HEK293 (cell line): Measurements from ENCODE around the gene CARD11.

Source experiments
- CTCF ChIA-PET: fragments of 350-600 bp; formaldehyde crosslinking; extraction: SDS; loops from one replicate; lab custom pipeline; 2021; ENCODE audit warnings: antibody characterized with exemption; lab: Yijun Ruan, JAX
- POLR2A ChIA-PET: fragments of 300-600 bp; formaldehyde crosslinking; extraction: SDS; loops from one replicate; lab custom pipeline; 2020; ENCODE audit warnings: antibody characterized with exemption, inconsistent platforms; lab: Yijun Ruan, JAX
- H3K27ac ChIP-seq: fragments of 200-500 bp; sonication (Bioruptor generic); 2 replicates; pipeline ENCODE4 v1.5.1; 2014; ENCODE audit warnings: low read depth, low read length, control low read depth, inconsistent platforms; ENCODE audit errors: extremely low read depth
- H3K36me3 ChIP-seq, 2 experiments: fragments of 200-500 bp in 1 of 2; sonication (Bioruptor generic) in 1 of 2; 1 replicate in 1 of 2; 2 replicates in 1 of 2; pipeline ENCODE4 v1.5.1; 2014 to 2017; ENCODE audit warnings: inconsistent platforms in 2 of 2, low read length in 2 of 2; ENCODE audit not compliant: control insufficient read depth in 2 of 2, insufficient read depth in 1 of 2
- H3K4me1 ChIP-seq: fragments of 200-500 bp; sonication (Bioruptor generic); 2 replicates; pipeline ENCODE4 v1.5.1; 2014; ENCODE audit warnings: mild to moderate bottlenecking, low read length, inconsistent platforms; ENCODE audit not compliant: control insufficient read depth, insufficient read depth
- H3K4me3 ChIP-seq: 2 replicates; pipeline ENCODE4 v1.5.1; 2011; ENCODE audit warnings: low read depth, mild to moderate bottlenecking, control low read depth, low read length, moderate library complexity
- H3K9me3 ChIP-seq: fragments of 200-500 bp; sonication (Bioruptor generic); 2 replicates; pipeline ENCODE4 v1.5.1; 2014; ENCODE audit warnings: low read depth, low read length, inconsistent platforms; ENCODE audit not compliant: control insufficient read depth, insufficient read depth
- ATF2 ChIP-seq: fragments of 450-650 bp; formaldehyde crosslinking; IDR thresholded peaks from 2 replicates; pipeline ENCODE4 v1.5.1; 2016; ENCODE audit warnings: missing biosample characterization, missing genetic modification characterization, low read depth
- GLI2 ChIP-seq: fragments of 450-650 bp; formaldehyde crosslinking; IDR thresholded peaks from 2 replicates; pipeline ENCODE4; 2017; ENCODE audit warnings: missing biosample characterization, missing genetic modification characterization, low read depth, borderline replicate concordance
- GLI4 ChIP-seq: fragments of 450-650 bp; formaldehyde crosslinking; IDR thresholded peaks from 2 replicates; pipeline ENCODE4 v1.5.1; 2016; ENCODE audit warnings: missing biosample characterization, missing genetic modification characterization
- KLF7 ChIP-seq: fragments of 450-650 bp; formaldehyde crosslinking; IDR thresholded peaks from 2 replicates; pipeline ENCODE4 v1.5.1; 2016; ENCODE audit warnings: missing biosample characterization, missing genetic modification characterization, borderline replicate concordance
- SP2 ChIP-seq: fragments of 450-650 bp; formaldehyde crosslinking; IDR thresholded peaks from 2 replicates; pipeline ENCODE4 v1.5.1; 2016; ENCODE audit warnings: missing biosample characterization, missing genetic modification characterization
- SP3 ChIP-seq: fragments of 450-650 bp; formaldehyde crosslinking; IDR thresholded peaks from 2 replicates; pipeline ENCODE4 v1.5.1; 2016; ENCODE audit warnings: missing biosample characterization, missing genetic modification characterization
- ZBTB17 ChIP-seq: fragments of 450-650 bp; formaldehyde crosslinking; IDR thresholded peaks from 2 replicates; pipeline ENCODE4 v1.5.1; 2016; ENCODE audit warnings: missing biosample characterization, missing genetic modification characterization
- ZBTB21 ChIP-seq: fragments of 450-650 bp; formaldehyde crosslinking; IDR thresholded peaks from 2 replicates; pipeline ENCODE4 v1.5.1; 2017; ENCODE audit warnings: missing biosample characterization, missing genetic modification characterization
- ZBTB26 ChIP-seq: fragments of 450-650 bp; formaldehyde crosslinking; optimal IDR thresholded peaks from 2 replicates; pipeline ENCODE3; 2016; ENCODE audit warnings: missing biosample characterization, mild to moderate bottlenecking, missing genetic modification characterization
- ZBTB48 ChIP-seq: fragments of 450-650 bp; formaldehyde crosslinking; IDR thresholded peaks from 2 replicates; pipeline ENCODE4 v1.5.1; 2016; ENCODE audit warnings: missing biosample characterization, missing genetic modification characterization
- ZBTB49 ChIP-seq: fragments of 450-650 bp; formaldehyde crosslinking; IDR thresholded peaks from 2 replicates; pipeline ENCODE4 v1.5.1; 2016; ENCODE audit warnings: missing biosample characterization, missing genetic modification characterization, low read depth
- ZEB2 ChIP-seq: fragments of 450-650 bp; formaldehyde crosslinking; IDR thresholded peaks from 2 replicates; pipeline ENCODE4 v1.5.1; 2016; ENCODE audit warnings: missing biosample characterization, missing genetic modification characterization
- ZNF157 ChIP-seq: fragments of 450-650 bp; formaldehyde crosslinking; IDR thresholded peaks from 2 replicates; pipeline ENCODE4 v1.5.1; 2016; ENCODE audit warnings: missing biosample characterization, missing genetic modification characterization
- ZNF23 ChIP-seq: fragments of 450-650 bp; formaldehyde crosslinking; IDR thresholded peaks from 2 replicates; pipeline ENCODE4 v1.5.1; 2016; ENCODE audit warnings: missing biosample characterization, missing genetic modification characterization, borderline replicate concordance
- ZNF248 ChIP-seq: fragments of 450-650 bp; formaldehyde crosslinking; IDR thresholded peaks from 2 replicates; pipeline ENCODE4 v1.5.1; 2017; ENCODE audit warnings: missing biosample characterization, missing genetic modification characterization
- ZNF266 ChIP-seq: fragments of 450-650 bp; formaldehyde crosslinking; IDR thresholded peaks from 2 replicates; pipeline ENCODE4 v1.5.1; 2016; ENCODE audit warnings: missing biosample characterization, missing genetic modification characterization, low read depth
- ZNF302 ChIP-seq: fragments of 450-650 bp; formaldehyde crosslinking; IDR thresholded peaks from 2 replicates; pipeline ENCODE4 v1.5.1; 2016; ENCODE audit warnings: missing biosample characterization, missing genetic modification characterization, low read depth
- ZNF335 ChIP-seq: fragments of 450-650 bp; formaldehyde crosslinking; conservative IDR thresholded peaks from 2 replicates; pipeline ENCODE4 v1.5.1; 2016; ENCODE audit warnings: missing biosample characterization, missing genetic modification characterization
- ZNF398 ChIP-seq: fragments of 450-650 bp; formaldehyde crosslinking; IDR thresholded peaks from 2 replicates; pipeline ENCODE4 v1.5.1; 2017; ENCODE audit warnings: missing biosample characterization, missing genetic modification characterization
- ZNF473 ChIP-seq: fragments of 450-650 bp; formaldehyde crosslinking; IDR thresholded peaks from 2 replicates; pipeline ENCODE4 v1.5.1; 2017; ENCODE audit warnings: missing biosample characterization, missing genetic modification characterization
- ZNF549 ChIP-seq: fragments of 450-650 bp; IDR thresholded peaks from 2 replicates; pipeline ENCODE4 v1.5.1; 2018; ENCODE audit warnings: missing biosample characterization, missing genetic modification characterization, mild to moderate bottlenecking, inconsistent platforms, moderate library complexity
- ZNF580 ChIP-seq: fragments of 450-650 bp; formaldehyde crosslinking; IDR thresholded peaks from 2 replicates; pipeline ENCODE4 v1.5.1; 2016; ENCODE audit warnings: missing biosample characterization, missing genetic modification characterization
- ZNF621 ChIP-seq: fragments of 450-650 bp; formaldehyde crosslinking; IDR thresholded peaks from 2 replicates; pipeline ENCODE4 v1.5.1; 2017; ENCODE audit warnings: missing biosample characterization, missing genetic modification characterization
- ZNF664 ChIP-seq: fragments of 450-650 bp; formaldehyde crosslinking; IDR thresholded peaks from 2 replicates; pipeline ENCODE4 v1.5.1; 2016; ENCODE audit warnings: missing biosample characterization, missing genetic modification characterization
- ZNF670 ChIP-seq: fragments of 450-650 bp; formaldehyde crosslinking; IDR thresholded peaks from 2 replicates; pipeline ENCODE4 v1.5.1; 2016; ENCODE audit warnings: missing biosample characterization, missing genetic modification characterization, low read depth
- ZNF692 ChIP-seq: fragments of 450-650 bp; formaldehyde crosslinking; IDR thresholded peaks from 2 replicates; pipeline ENCODE4 v1.5.1; 2016; ENCODE audit warnings: missing biosample characterization, missing genetic modification characterization
- ZSCAN4 ChIP-seq: fragments of 450-650 bp; formaldehyde crosslinking; IDR thresholded peaks from 2 replicates; pipeline ENCODE4 v1.5.1; 2017; ENCODE audit warnings: missing biosample characterization, missing genetic modification characterization

CARD11 gene

GRCh38 chr7:2997014-2997413 is 46.7 kb downstream of the CARD11 start:
- Histone ChIP-seq H3K4me1 (no peaks in the 10 kb centered on the region), H3K36me3 (no peaks in the 10 kb centered on the region), H3K27ac (no peak overlapping the region), H3K9me3 (no peaks in the 10 kb centered on the region), H3K4me3 (no peak overlapping the region)
- ChIA-PET CTCF (interaction anchor here (0.7 kb wide), 3 partner anchors 96 to 1225 kb away, joined by 3 to 5 read pairs (median 4); no protein-coding TSS in a partner anchor), POLR2A (no interaction called here)
- no peak for TF ChIP-seq ZNF23 (tag by site-specific recombination)
- TF ChIP-seq ZNF266 (tag by site-specific recombination): no peak
- no peak for TF ChIP-seq ZNF549 (tag by site-specific recombination)
- TF ChIP-seq ZEB2 (tag by site-specific recombination): no peak
- no peak for TF ChIP-seq ZNF302 (tag by site-specific recombination)
- TF ChIP-seq ZNF248 (tag by site-specific recombination): no peak
- TF ChIP-seq SP3 (tag by site-specific recombination): no peak
- TF ChIP-seq ZSCAN4 (tag by site-specific recombination): no peak
- TF ChIP-seq ZBTB21 (tag by site-specific recombination): no peak
- TF ChIP-seq KLF7 (tag by site-specific recombination): no peak
- TF ChIP-seq ZBTB17 (tag by site-specific recombination): no peak
- TF ChIP-seq ZNF398: no peak
- no peak for TF ChIP-seq ZNF692 (tag by site-specific recombination)
- TF ChIP-seq ZNF473 (tag by site-specific recombination): no peak

GRCh38 chr7:2996141-2996540 is 47.5 kb downstream of the CARD11 start:
- Histone ChIP-seq H3K27ac (no peak overlapping the region), H3K9me3 (no peaks in the 10 kb centered on the region; the same call in 1 of the 2 replicates), H3K4me1 (no peaks in the 10 kb centered on the region), H3K36me3 (no peaks in the 10 kb centered on the region), H3K4me3 (no peak overlapping the region)
- POLR2A ChIA-PET: no interaction called here
- CTCF ChIA-PET: interaction anchor here (0.7 kb wide), 2 partner anchors 75 to 97 kb away, joined by 3 to 5 read pairs; no protein-coding TSS in a partner anchor
- TF ChIP-seq ZNF157: no peak
- TF ChIP-seq GLI4 (tag by site-specific recombination): no peak
- no peak for TF ChIP-seq SP2 (tag by site-specific recombination)
- no peak for TF ChIP-seq ZBTB26 (tag by site-specific recombination)
- TF ChIP-seq ZNF335 (tag by site-specific recombination): no peak
- TF ChIP-seq ZNF621 (tag by site-specific recombination): no peak
- TF ChIP-seq ZNF664 (tag by site-specific recombination): no peak
- no peak for TF ChIP-seq ZNF670 (tag by site-specific recombination)
- no peak for TF ChIP-seq ZNF580 (tag by site-specific recombination)
- TF ChIP-seq ATF2 (tag by site-specific recombination): no peak
- no peak for TF ChIP-seq ZBTB48
- TF ChIP-seq GLI2 (tag by site-specific recombination): no peak
- TF ChIP-seq ZBTB49: no peak
